Measurements from ENCODE around the gene LTB. TPM values are rescaled to one million over a fixed set of nuclear protein-coding genes. Genes with fewer than 3 reads are reported as not detected.

The LTB gene
- total and polyA plus RNA-seq, 9 of the 15 experiments (the other 6 are each of a cell fraction or from before 2014, with no cell fraction given) = 0.07 to 0.51 TPM; not detected in 7

GRCh38 chr6:31540640-31541039, 41.6 kb downstream of the LTB start (continued):
- TF ChIP-seq RREB1 (CRISPR knock-in tag; IDR thresholded peaks at IDR 0.05) = no peak
- TF ChIP-seq ZNF512 (tag; IDR thresholded peaks at IDR 0.05) = peak; percentile 65; the same call in 1 of the 2 replicates
- no peak for TF ChIP-seq NEUROD1 (IDR thresholded peaks at IDR 0.05; ENCODE audit: borderline replicate concordance, low read depth, low read length, partially characterized antibody)
- TF ChIP-seq PREB (CRISPR knock-in tag; IDR thresholded peaks at IDR 0.05) = 0 out of 2 replicates have a peak, but pooled peaks have one; percentile 9

All from K562 (cell line).